Measurements from ENCODE around the gene C6orf120.

DNA sequence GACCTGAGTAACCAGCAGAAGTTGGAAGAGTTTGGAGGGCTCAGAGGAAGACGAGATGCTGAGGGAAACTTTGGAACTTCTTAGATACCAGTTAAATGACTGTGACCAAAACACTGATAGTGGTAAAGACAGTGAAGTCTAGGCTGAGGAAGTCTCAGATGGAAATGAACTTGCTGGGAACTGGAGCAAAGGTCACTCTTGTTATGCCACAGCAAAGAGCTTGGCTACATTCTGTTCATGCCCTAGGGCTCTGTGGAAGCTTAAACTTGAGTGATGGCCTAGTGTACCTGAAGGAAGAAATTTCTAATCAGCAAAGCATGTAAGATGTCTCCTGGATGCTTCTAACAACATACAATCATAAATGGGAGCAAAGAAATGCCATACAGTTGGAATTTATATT lies 24.8 kb upstream of the C6orf120 start:
- TF ChIP-seq SMC3 (IDR thresholded peaks at IDR 0.05) (no peak), KDM1A (IDR thresholded peaks at IDR 0.05; ENCODE audit: low read depth) (no peak), BHLHE40 (IDR thresholded peaks at IDR 0.05; ENCODE audit: low read depth, low read length) (no peak), TP53 (CRISPR knock-in tag; IDR thresholded peaks at IDR 0.05) (no peak), RFX5 (IDR thresholded peaks at IDR 0.05) (no peak), NR3C1 (IDR thresholded peaks at IDR 0.05) (no peak), KDM5A (IDR thresholded peaks at IDR 0.05) (no peak), HDAC2 (IDR thresholded peaks at IDR 0.05) (no peak), POLR2A (IDR thresholded peaks at IDR 0.05; ENCODE audit: low read length) (no peak), POLR2AphosphoS2 (conservative IDR thresholded peaks at IDR 0.05; ENCODE audit: low read length) (no peak), CEBPB (IDR thresholded peaks at IDR 0.05) (no peak)
- TF ChIP-seq, protein P1, sequence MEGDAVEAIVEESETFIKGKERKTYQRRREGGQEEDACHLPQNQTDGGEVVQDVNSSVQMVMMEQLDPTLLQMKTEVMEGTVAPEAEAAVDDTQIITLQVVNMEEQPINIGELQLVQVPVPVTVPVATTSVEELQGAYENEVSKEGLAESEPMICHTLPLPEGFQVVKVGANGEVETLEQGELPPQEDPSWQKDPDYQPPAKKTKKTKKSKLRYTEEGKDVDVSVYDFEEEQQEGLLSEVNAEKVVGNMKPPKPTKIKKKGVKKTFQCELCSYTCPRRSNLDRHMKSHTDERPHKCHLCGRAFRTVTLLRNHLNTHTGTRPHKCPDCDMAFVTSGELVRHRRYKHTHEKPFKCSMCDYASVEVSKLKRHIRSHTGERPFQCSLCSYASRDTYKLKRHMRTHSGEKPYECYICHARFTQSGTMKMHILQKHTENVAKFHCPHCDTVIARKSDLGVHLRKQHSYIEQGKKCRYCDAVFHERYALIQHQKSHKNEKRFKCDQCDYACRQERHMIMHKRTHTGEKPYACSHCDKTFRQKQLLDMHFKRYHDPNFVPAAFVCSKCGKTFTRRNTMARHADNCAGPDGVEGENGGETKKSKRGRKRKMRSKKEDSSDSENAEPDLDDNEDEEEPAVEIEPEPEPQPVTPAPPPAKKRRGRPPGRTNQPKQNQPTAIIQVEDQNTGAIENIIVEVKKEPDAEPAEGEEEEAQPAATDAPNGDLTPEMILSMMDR (IDR thresholded peaks at IDR 0.05) = no peak
- TF ChIP-seq, protein P2, sequence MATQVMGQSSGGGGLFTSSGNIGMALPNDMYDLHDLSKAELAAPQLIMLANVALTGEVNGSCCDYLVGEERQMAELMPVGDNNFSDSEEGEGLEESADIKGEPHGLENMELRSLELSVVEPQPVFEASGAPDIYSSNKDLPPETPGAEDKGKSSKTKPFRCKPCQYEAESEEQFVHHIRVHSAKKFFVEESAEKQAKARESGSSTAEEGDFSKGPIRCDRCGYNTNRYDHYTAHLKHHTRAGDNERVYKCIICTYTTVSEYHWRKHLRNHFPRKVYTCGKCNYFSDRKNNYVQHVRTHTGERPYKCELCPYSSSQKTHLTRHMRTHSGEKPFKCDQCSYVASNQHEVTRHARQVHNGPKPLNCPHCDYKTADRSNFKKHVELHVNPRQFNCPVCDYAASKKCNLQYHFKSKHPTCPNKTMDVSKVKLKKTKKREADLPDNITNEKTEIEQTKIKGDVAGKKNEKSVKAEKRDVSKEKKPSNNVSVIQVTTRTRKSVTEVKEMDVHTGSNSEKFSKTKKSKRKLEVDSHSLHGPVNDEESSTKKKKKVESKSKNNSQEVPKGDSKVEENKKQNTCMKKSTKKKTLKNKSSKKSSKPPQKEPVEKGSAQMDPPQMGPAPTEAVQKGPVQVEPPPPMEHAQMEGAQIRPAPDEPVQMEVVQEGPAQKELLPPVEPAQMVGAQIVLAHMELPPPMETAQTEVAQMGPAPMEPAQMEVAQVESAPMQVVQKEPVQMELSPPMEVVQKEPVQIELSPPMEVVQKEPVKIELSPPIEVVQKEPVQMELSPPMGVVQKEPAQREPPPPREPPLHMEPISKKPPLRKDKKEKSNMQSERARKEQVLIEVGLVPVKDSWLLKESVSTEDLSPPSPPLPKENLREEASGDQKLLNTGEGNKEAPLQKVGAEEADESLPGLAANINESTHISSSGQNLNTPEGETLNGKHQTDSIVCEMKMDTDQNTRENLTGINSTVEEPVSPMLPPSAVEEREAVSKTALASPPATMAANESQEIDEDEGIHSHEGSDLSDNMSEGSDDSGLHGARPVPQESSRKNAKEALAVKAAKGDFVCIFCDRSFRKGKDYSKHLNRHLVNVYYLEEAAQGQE (IDR thresholded peaks at IDR 0.05) = no peak
